ENCODE data around the gene DGCR2.
"Not testable (repeated sequence)": the region's sequence is repeated elsewhere in the genome, so short reads cannot be mapped to it uniquely, and the experiment has no call there.

The DGCR2 gene

DNA sequence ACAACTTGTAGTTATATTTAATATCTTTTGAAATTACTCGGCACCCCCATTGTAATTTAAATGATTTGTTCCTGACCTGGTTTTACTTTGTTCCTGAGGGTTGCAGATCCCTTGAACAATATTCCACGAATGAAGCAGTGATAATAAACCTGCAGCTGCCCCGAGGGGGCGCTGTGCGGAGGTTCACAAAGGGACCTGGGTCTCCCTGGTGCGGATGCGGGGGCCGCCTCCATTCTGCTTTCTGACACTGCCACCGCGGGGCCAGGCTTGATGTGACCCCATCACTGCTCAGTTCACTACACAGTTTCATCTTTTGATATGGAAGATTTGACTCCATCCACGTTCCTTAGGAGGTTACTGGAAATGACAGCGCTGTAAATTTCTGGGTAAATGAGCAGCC, 123.2 kb downstream of the DGCR2 start:
- DNase-seq (ENCODE audit: low read depth): no peak

GRCh38 chr22:18997925-18998315, 124.3 kb downstream of the DGCR2 start:
- no peak for DNase-seq (ENCODE audit: low read depth)

GRCh38 chr22:18997306-18997924, 124.8 kb downstream of the DGCR2 start:
- no peak for DNase-seq (ENCODE audit: low read depth)

- no peak for DNase-seq (ENCODE audit: low read depth)
These were observed 125.8 kb downstream of the DGCR2 start for GRCh38 chr22:18996376-18996900.

GRCh38 chr22:18995327-18995711, 126.9 kb downstream of the DGCR2 start:
- DNase-seq (ENCODE audit: low read depth): no peak

DNA sequence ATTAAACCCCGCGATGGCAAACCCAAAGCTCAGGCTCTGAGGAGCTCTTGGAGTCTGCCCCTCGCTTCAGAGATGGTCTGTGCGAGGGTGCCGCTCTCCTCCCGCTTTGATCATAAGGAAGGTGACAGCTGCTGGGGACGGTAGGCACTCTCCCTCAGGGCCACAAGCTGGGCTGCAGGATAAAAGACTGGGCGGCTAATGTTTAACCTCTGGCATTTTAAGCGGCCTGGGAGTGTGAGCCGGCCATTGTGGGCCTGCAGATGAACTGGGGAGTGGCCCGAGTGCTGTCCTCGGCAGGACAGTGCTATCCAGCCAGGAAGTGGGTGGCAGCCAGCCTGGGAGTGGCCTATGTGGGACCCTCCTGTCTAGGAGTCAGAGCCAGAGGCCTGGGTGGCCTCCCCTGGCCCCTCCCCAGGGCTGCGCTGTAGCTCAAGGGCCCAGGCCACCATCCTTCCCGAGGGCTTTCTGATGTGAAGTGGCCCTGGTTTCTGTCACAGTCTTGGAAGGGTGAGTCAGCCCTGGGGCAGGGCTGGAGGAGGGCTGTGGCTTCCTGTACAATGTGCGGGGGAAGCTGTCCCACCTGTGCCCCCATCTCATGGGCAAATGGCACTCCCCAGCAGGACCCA, 127.4 kb downstream of the DGCR2 start:
- no peak for DNase-seq (ENCODE audit: low read depth)

DNA sequence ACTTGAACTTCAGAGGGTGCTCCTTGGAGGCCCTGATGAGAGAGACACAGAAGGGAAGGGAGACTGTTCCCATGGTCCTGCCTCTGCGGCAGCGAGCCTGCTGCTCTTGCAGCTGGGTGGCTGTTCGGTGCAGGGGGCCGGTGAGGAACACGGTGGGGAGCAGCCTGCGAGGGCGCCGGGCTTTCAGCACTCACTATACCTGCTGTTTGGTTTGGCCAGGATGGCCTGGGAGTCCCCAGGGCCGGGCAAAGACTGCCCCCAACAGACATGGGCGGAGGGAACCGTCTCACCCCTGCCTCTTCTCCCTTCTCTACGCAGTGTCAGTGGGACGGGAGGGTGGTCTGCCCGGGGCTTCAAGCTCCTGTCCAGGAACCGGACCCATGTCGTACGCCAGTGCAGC, 128.2 kb downstream of the DGCR2 start:
- no peak for DNase-seq (ENCODE audit: low read depth)

DNA sequence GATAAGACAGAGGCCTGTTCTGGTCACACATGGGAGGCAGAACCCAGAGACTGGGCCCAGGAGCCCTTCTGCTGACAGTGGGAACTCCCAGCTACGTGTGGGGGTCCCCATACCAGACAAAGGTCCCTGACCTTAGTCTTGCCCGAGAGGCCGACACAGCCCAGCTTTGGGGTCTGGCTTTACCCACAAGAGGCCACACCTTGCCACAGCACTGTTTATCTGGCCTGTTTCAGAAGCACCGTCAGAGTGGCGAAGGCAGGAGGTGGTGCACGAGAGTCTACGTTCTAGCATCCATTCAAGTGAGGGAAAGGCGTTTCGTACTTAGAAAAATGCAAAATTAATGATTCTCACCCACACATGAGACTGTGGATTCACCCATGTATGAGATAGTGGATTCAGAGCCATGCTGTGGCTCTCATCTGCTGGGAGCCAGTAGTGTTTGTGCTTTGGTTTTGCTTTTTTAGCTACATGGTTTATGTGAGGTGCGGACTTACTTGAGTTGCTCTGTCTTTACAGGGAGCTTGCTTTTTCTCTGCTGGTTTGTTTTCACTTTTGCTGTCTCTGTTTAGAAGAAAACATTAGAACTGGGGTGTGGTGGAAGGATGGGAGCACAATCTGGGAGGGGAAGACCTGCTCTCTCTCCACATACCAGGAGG, 129.5 kb downstream of the DGCR2 start:
- DNase-seq (ENCODE audit: low read depth): no peak

DNA sequence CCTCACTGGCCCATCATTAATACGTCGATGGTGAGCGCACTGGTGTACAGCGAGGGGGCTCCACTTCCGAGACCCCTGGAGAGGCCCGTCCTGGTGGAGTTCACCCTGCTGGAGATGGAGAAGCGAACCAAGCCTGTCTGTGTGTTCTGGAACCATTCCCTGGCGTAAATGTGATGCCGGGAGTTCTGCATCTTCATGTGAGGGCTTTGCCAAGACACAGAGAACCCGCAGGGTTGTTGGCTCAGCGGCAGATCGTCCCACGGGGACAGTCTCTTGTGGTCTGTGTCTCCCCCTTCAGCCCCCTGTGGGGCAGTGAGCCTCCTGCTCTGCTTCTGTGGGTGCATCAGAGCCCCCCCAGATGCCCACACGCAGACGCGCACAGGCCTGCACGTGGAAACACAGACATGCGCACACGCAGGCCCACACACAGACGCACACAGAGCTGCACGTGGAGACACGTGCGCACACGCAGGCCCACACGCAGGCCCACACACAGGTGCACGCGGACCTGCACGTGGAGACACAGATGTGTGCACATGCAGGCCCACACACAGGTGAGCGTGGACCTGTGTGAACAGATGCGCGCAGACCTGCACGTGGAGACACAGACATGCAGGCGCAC, 130.3 kb downstream of the DGCR2 start:
- DNase-seq (ENCODE audit: low read depth): no peak

GRCh38 chr22:18991138-18991432, 131.1 kb downstream of the DGCR2 start:
- DNase-seq (ENCODE audit: low read depth): no peak

GRCh38 chr22:18990355-18991137, 131.7 kb downstream of the DGCR2 start:
- no peak for DNase-seq (ENCODE audit: low read depth)

GRCh38 chr22:18988958-18989357, 133.3 kb downstream of the DGCR2 start:
- DNase-seq (ENCODE audit: low read depth): no peak

GRCh38 chr22:18987765-18988164, 134.4 kb downstream of the DGCR2 start:
- no peak for DNase-seq (ENCODE audit: low read depth)

DNA sequence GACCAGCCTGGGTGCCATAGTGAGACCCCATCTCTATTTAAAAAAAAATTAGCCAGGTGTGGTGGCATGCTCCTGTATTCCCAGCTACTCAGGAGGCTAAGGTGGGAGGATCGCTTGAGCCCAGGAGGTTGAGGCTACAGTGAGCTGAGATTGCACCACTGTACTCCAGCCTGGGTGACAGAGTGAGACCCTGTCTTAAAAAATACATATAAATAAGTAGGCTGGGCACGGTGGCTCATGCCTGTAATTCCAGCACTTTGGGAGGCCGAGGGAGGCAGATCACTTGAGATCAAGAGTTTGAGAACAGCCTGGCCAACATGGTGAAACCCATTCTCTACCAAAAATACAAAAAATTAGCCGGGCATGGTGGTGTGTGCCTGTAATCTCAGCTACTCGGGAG, 135.1 kb downstream of the DGCR2 start:
- not testable (repeated sequence) for DNase-seq (ENCODE audit: low read depth)

Measured in stimulated activated CD8-positive, alpha-beta memory T cell treated with anti-CD3 and anti-CD28 coated beads, Interleukin-15, amount 100 ng/mL, for 24 hours (primary cell).